Stimulated activated CD8-positive, alpha-beta memory T cell treated with anti-CD3 and anti-CD28 coated beads, Interleukin-12 subunit alpha, Interleukin-12 subunit beta, amount 100 ng/mL, for 24 hours (primary cell): ENCODE results near the gene MAGI1.
"Not testable (repeated sequence)": the region's sequence is repeated elsewhere in the genome, so short reads cannot be mapped to it uniquely, and the experiment has no call there.

ENCODE experiments used
- DNase-seq: peaks from one replicate; pipeline ENCODE4 v3.0.0-alpha.2; 2020; ENCODE audit errors: extremely low read depth

The MAGI1 gene

DNA sequence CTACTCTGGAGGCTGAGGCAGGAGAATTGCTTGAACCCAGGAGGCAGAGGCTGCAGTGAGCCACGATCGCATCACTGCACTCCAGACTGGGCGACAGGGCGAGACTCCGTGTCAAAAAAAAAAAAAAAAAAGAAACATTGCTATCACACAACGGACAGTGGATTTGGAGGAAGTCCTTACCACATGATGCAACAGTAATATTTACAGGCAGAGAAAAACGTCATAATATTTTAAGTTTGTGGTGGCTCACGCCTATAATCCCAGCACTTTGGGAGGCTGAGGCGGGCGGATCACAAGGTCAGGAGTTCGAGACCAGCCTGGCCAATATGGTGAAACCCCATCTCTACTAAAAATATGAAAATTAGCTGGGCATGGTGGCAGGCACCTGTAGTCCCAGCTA is 473.0 kb downstream of the MAGI1 start:
- DNase-seq, result not testable (repeated sequence)

DNA sequence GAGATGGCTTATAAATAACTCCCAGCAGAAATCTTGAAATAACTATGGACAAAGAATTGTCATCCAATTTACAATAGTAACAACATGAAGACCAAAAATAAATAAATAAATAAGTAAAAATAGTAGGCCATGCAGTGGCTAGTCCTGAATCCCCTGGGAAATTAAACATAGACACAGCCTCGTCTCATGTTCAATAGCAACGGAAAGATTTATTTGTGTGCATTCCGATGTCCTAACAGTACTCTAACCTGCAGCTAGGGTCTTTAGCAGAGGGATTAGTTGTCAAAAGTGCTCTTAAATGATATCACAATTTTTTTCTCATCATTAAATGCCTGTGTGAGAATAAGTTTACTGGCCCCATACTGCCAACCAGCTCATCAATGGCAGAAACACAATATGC is 474.2 kb downstream of the MAGI1 start:
- DNase-seq, result no peak

DNA sequence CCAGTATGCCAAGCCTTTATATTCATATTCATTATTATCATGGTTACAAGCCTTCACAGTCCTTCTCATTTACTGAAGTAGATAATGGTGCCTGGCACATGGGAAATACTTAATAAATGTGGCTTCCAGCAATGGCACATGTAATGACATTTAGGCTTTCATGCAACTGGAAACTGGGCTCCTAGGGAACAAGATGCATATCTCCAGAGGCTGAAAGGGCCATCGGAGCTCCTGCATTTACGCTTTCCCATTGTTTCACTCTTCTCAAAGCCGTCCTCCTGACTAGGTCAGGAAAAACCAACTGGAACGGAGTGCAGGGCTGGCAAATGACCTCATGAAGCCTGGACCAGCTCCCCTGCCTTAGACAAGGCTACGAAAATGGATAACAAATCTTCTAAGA is 474.9 kb downstream of the MAGI1 start:
- no peak for DNase-seq

DNA sequence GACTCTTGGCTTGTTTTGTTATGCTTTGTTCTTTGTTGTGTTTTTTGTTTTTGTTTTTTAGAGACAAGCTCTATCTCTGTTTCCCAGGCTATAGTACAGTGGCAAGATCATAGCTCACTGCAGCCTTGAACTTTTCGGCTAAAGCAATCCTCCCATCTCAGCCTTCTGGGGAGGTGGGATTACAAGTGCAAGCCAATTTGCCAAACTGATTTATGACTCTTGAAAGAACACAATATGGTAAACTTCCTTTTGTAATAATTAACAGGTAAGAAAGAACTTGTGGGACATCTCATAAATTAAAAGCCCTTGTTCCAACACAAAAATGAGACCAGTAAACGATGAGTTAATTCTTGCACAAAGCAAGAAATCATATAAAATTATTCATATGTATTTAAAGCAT is 476.3 kb downstream of the MAGI1 start:
- no peak for DNase-seq

DNA sequence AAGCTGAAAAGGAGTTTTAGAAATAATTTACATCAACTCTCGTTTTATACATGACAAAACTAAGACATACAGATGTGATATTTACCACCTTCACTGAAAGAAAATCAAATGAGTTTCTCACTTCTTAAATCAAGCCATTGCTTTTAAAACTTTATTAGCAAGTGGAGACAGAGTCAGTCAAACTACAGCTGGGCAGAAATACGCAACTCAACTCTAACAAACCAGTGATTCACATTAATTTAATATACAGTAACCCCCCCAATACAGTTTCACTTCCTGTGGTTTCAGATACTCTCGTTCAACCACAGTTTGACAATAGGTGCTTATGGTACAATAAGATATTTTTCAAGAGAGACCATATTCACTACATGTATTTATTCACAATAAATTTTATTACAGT is 477.1 kb downstream of the MAGI1 start:
- DNase-seq, result no peak

DNA sequence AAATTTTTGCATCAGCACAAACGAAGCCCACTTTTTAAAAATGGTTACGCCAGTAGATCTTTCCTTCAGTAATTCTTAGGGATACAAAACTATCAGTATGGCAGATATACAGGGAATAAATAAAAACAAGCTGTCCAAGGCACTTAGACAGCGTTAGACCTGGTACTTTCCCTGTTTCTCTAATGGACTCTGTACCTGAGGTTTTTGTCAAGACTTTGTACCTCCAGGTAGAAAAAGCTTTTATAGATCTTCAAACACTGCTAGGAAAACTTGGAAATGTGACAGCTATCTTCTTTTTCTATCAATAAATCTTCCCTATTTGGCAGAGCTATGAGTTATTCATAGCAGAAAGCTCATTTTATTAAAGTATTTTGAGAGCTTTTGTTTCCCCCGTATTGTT is 477.8 kb downstream of the MAGI1 start:
- DNase-seq, result no peak

DNA sequence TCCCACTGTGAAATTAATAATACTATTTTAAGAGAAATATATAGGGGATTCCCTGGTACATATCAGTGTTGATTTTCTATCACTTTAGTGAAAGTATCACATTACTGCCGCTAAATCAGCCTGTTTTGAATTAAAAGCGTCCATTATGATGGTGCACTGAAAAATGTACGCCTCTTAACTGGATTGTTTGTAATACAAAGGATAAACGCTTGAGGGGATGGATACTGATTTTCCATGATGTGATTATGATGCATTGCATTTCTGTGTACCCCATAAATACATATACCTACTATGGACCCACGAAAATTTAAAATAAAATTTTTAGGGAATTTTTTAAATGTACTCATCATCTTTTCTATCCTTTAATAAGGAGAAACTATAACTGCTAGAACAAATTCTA is 478.6 kb downstream of the MAGI1 start:
- DNase-seq, result no peak

DNA sequence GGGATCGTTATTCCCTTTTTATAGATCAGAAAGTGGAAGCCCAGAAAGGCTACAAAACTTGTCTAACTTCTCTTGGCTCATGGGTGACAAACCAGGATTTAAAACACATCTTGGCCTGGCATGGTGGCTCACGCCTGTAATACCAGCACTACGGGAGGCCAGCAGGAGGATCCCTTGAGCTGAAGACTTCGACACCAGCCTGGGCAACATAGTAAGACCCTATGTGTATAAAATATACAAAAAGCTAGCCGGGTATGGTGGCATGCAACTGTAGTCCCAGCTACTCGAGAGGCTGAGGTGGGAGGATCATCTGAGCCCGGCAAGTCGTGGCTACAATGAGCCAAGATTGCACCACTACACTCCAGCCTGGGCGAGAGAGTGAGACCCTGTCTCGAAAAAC is 479.1 kb downstream of the MAGI1 start:
- DNase-seq, result no peak

DNA sequence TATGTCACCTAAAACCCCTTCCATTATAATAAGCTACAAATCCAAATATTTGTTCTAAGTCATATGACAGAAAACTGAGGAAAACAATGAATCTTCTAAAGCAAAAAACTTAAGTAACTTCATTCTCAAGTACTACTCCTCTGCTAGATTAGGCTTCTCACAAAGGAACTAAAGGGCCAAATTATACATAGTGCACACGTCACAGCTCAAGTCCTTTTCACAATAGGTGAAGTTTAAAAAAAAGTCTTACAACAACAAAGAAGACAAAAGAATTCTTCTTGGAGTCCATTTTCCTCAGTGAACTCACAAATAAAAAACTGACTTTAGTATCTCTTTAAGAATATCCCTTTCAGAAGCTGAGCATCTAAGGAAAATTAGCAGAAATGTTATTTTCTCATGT is 479.9 kb downstream of the MAGI1 start:
- DNase-seq, result no peak

DNA sequence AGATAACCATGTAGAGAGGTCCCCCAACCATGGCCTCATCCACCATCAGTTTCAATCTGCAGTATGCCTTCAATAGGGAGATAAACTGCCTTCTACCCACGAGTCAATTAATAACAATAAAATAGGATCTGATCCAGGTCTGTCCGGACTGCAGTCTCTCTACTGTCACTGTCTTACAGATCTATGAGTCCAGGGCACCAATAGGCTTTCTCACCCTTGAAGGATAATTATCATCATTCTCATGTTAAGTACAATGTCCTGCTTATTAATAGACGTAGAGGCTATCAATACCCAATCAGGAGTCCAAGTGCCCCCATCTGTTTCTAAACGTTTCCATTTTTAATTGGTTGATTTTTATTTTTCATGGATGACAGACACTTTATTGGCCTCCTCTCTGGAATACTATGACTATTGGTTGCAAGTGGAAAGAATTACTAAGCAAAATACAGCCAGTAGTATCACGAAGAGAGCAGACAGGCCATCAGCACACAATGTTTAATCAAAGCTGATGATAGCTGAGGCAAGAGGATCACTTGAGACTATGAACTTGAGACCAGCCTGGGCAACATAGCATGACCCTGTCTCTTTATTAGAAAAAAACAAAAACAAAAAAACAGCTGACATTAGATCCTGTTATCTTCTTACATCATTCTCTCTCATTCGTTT is 480.7 kb downstream of the MAGI1 start:
- DNase-seq, result no peak

DNA sequence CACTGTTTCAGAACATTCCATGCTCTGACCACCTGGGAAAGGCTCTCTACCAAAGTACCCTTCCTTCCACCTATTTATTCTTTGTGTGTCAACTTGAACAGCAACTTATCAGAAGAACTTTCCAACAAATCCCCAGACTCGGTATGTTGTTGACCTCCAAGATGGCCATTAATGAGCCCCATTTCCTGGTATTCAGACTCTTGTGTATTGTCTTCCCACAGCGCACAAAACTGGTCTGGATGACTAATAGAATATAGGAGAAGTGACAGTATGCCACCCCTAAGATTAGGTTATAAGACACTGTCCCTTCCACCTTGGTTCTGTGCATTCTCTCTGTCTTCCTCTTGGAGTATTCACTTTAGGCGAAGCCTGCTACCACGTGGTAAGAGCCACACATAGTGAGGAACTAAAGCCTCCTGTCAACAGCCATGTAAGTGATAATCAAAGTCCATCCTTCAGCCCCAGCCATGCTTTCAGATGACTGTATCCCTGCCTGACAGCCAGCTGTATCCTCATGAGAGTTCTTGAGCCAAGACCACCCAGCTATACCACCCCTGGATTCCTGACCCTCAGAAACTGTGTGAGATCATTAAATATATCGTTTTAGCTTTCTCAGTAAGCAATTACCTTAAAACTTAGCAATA is 481.7 kb downstream of the MAGI1 start:
- no peak for DNase-seq

DNA sequence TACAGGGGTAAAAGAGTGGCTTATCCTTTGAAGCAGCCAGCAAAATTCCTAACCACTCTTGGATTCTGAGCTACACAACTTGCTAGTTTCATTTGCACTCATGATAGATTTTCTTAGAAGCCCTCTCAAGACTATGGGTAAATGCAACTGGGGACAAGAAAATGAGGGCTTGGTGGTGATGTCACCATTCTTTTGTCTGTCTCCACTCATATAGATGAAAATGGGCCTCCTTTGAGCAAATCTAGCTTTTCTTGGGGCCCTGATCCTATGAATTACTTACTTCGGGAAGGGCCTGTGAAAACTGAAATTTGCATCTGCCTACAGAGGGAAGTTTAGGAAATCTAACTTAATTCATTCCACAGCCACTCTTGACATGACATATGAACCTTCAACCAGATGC is 486.3 kb downstream of the MAGI1 start:
- no peak for DNase-seq

DNA sequence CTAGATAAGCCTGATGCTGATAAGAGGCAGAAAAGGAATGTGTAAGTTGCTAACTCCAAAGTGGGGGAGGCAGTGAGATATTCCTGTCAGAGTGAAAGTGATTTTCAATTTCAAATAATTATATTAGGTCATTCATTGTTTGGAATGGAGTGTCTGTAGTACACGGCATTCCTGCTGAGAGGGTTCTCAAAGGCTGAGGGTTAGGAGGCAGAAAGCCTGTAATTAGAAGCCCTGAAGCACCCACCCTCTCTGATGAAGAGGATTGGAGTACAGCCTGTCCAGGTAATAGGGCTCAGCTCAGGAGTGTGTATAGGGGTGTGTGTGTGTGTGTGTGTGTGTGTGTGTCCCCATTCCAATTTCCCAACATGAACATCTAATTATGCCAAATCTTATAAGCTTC is 486.8 kb downstream of the MAGI1 start:
- no peak for DNase-seq

DNA sequence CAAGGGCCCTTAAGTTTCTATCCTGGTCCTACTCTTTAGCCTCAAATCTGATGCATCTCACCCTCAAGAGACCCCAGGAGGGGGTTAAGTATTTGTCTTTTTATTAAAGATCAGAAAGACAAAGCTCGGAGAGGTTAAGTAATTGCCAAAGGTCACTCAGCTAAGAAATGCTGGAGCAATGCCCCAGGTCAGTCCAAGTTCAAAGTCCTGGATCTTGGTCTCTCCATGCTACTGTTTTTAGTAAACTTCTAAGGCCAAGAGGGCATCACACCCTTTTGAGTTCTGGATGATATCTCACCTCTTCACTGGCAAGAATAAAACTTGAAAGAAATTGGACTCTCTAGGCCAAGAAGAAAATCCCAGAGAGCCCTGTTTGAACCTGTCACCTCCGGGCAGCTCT is 488.6 kb downstream of the MAGI1 start:
- DNase-seq, result no peak

DNA sequence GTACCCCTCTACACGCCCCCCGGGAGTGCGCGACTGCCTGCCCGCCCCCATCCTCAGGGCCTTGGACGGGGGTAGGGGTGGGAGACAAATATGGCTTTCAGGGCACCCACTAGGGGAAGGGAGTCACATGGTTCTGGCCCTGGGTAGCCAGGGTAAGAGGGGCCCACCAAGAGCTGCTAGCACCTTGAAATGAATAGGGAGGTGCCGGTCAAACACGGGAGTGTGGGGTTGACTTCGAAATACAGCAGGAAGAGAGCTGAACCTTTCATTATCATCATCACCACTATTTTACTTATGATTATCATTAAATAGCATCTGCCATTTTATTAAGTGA is 489.1 kb downstream of the MAGI1 start:
- no peak for DNase-seq

DNA sequence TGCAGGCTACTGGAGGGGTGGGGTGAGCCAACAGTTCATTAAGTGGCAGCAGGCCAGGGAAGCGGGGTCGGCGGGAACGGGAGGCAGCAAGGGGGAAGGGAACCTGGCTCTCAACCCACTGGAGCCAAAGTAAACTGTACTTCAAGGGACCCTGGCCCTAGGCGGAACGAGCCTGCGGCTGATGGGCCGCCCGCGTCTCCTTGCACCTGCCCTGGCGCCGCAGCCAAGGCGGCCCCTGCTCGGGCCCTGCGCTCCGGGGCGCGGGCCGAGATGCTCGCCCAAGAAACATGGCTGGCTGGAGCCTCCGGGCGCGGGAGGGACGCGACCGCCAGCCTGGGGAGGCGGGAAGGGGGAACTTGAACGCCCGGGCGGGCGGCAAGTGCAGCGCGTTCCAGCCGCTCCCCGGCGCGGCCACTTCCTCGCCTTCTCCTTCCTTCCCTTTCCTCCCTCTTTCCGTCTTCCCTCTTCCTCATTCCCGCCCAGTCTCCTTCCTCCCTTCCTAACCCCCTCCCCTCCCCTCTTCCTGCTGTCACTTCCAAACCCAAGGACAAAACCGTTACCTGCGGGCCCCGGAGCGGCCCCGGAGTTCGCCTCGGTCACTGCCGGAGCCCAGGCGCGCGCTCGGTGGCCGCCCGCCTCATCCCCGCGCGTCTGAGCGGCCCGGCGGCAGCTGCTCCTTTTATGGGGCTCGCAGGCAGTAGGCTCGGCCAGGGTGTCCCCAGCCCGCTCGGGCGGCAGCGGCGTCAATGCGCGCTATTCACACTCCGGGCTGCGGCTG is 489.7 kb downstream of the MAGI1 start:
- no peak for DNase-seq

DNA sequence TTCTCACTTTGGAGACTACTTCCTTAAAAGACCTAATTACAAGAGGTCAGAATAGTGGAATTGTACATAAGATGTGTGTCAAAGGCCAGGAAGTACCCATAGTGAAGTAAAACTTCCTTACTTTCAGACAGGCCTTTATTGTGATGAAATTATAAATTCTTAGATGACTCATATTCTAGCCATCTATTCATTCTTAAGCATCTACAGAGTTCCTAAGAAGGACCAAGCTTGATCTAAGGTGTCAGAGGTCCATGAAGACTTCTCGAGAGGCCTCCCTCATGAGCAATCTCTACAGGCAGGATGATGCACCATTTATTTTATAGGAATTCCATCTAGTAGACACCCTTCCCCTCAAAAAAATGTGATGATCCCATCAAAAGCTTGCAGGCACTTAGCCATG is 493.3 kb downstream of the MAGI1 start:
- no peak for DNase-seq

DNA sequence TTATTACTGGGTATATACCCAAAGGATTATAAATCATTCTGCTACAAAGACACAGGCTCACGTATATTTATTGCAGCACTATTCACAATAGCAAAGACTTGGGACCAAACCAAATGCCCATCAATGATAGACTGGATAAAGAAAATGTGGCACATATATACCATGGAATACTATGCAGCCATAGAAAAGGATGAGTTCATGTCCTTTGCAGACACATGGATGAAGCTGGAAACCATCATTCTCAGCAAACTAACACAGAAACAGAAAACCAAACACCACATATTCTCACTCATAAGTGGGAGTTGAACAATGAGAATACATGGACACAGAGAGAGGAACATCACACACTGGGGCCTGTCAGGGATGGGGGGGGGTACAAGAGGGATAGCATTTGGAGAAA is 495.3 kb downstream of the MAGI1 start:
- DNase-seq, result not testable (repeated sequence)

DNA sequence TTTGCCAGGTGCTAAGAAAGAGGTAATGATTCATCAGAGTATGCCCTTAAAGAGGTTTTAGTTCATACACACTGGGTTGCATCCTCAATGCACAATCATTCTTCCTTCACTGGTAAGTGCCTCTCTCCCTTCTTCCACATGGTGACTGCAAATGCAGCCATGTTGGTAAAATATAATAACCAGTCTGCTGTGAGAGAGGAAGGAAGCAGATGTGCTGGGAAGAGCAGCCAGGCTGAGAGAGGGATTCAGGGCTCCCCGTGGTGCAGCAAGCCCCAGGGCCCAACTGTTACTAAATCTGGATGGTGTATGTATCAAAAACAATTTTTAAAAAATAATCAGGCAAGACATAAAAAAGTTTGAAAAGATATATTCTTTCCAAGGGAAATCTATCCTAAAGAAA is 498.1 kb downstream of the MAGI1 start:
- no peak for DNase-seq

DNA sequence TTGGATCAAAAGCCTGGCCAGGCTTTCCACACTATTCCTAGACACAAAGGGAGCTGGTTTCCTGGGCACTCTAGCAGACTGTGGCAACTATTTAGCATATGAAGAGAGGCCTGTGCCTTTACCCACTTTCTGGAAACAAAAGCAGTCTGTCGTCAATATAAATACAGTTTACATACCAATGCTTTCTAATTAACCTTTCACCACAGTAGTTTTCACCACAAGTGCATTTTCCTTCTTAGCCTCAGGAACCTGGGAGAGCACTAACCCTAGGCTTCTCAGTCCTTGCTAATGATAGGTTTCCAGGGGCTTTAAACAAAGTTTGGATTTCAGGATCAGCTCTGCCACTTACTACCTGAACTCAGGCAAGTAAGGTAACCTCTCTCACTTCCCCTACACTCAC is 499.1 kb downstream of the MAGI1 start:
- no peak for DNase-seq

DNA sequence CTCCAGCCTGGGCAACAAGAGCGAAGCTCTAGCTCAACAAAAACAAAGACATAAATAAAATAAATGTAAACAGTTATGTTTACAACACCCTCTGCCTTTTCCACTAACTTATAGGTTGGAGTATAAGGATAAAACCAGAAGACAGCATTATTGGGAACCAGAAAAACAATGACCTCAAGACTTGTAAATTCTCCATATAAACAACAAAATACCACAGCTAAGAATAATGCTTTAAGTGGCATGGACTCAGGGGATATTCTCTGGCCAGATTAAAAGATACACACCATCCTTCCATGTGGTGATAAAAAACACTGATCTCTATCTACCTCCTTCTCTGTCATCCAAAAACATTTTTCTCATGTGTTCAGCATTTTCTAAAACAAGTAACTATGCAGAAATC is 500.6 kb downstream of the MAGI1 start:
- DNase-seq, result no peak

DNA sequence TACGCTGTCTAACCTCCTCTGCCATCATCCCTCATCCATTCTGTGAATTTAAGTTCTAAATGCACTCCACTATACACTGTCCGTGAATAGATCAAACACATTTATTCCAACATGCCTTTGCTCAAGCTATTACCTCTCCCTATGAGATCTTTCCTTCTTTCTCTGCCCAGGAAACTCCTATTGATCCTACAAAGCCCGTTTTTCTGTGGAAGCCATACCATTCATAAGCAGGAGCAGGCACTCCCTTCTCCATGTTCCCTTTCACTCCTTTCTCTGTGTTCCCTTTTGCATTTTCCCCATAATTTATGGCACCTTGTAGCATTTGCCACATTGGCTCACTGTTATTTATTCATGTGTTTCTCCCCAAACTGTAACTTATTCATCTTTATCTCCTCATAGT is 501.6 kb downstream of the MAGI1 start:
- DNase-seq, result no peak

DNA sequence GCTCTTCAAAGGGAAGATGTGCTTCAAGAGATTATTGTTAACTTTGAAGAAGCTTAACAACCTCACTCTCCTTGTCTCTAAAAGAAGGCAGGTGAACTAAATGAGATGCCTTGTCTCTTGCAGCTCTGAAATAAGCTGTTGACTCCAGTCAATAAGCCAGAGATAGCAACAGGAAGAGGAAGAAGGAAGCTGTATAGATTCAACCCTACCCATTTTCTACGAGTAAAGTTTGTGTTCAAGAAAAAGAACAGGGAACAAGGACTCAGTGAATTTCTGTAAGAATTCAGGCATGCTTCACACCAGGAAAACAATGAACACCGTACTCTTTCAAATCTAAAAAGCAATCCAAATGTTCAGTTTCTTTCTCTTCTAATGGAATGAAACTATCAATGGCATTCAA is 503.5 kb downstream of the MAGI1 start:
- no peak for DNase-seq
